ENCODE results near the gene CDK7.

The CDK7 gene

DNA sequence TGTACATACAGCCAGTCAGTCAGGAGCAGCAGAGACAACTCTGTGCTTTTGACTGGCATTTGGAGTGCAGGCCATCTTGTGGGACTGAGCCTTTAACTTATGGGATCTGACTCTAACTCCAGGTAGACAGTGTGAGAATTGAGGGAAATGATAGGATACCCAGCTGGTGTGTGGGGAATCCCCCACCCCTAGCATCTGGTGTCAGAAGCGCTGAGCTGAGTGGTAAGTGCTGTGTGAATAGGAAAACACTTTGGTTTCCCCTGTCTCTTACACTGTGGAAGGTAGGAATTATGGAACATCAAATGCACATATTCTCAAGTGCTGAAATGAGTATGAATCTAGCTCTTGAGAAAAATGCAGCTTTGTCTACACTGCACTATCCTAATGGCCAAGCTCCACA lies 54.0 kb downstream of the CDK7 start:
- no peak for DNase-seq (ENCODE audit: low read depth, low spot score)

- no peak for DNase-seq (ENCODE audit: low read depth, low spot score)
These were observed 57.6 kb downstream of the CDK7 start for GRCh38 chr5:69292306-69292705.

GRCh38 chr5:69293882-69294281 lies 59.2 kb downstream of the CDK7 start:
- DNase-seq (ENCODE audit: low read depth, low spot score): no peak

DNA sequence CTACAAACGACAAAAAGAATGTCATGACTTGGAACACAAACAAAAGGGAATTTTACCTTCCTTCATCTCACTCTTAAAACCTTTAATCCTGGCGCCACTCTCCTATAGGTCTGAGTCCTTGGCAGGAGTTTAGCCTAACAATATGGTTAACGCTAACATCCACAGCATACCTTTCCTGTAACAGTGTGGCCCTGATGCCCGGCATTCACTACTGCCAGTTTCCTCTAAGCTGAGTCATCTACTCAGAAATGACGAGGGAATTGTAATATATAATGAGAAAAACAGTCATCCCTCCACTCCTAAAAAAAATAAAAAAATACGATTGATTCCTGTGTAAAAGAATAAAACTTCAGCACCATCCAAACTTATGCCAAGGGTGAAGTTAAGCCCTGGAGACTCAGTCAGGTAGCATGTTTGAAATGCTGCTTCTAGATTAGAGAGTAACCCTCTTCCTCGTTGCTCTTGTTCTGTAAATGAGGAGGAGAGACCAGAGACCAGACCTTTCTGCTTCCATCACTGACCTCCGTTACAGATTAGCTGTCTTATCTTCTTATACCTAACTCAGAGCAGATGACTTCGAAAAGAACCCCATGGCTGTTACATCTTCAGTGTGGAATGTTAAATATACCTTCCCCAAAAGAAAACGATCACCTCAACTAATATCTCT lies 60.5 kb downstream of the CDK7 start:
- DNase-seq (ENCODE audit: low read depth, low spot score): no peak

DNA sequence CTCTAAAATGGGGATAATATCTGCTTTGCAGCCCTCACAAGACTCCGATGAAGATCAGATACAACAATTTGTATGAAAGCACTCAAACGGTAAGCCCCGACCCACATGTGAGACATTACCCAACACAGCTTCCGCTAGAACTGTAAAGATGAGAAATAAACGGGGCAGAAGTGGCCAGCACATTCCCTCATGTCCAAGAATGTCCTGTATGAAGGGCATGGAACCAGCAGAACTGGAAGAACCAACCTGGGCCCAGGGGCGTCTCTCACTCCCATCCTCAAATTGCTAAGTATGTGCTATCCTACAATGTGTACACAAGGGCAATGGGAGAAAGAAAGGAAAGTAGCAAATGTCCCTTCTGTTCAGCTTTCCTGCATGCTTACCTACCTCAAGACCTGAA lies 64.9 kb downstream of the CDK7 start:
- no peak for DNase-seq (ENCODE audit: low read depth, low spot score)

- DNase-seq (ENCODE audit: low read depth, low spot score): no peak
These were observed 66.0 kb downstream of the CDK7 start for GRCh38 chr5:69300537-69301203.

DNA sequence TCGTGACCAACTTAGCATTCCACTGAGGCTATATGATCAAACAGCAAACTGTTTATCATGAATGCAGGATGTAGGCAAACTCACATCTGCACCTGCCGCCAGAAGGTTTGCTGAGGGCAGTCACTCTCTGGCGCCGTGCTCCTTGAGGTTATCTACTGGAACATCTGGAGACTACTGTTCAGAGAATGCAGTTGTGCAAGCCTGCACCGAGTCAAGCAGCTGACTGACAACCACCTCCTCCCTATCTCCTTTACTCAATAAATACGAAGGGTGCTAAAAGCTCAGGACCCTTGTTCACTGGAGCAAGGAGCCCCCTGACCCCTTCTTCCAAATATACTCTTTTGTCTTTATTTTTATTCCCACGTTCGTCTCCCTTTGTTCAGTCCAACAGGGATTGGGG lies 70.8 kb downstream of the CDK7 start:
- DNase-seq (ENCODE audit: low read depth, low spot score): no peak

- DNase-seq (ENCODE audit: low read depth, low spot score): no peak
These were observed 73.4 kb downstream of the CDK7 start for GRCh38 chr5:69308046-69308553.

DNA sequence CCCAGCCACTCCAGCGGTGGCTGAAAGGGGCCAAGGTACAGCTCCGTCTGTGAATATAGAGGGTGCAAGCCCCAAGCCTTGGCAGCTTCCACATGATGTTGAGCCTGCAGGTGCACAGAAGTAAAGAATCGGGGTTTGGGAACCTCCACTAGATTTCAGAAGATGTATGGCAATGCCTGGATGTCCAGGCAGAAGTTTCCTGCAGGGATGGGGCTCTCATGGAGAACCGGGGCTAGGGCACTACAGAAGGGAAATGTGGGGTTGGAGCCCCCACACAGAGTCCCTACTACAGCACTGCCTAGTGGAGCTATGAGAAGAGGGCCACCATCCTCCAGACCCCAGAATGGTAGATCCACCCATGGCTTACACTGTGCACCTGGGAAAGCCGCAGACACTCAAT lies 74.7 kb downstream of the CDK7 start:
- DNase-seq (ENCODE audit: low read depth, low spot score): no peak

GRCh38 chr5:69312459-69313160 lies 77.9 kb downstream of the CDK7 start:
- no peak for DNase-seq (ENCODE audit: low read depth, low spot score)

DNA sequence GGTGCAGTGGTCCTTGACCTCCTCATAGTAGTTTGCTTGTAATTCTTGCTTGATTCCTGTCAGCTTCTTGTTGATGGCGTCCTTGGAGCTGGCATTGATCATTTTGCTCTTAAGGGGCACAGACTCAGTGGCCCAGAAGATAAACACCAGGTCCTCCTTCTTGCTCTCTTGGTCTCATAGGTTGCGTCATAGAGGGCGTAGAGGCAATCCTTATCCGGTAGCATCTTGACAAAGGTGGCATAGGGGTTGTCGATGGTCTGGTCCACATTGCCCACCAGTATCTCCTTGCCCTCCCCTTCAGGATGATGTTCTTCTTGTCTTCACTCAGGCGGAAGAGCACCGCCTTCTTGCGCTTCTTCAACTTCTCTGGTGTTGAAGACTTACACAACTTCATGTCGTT lies 78.7 kb downstream of the CDK7 start:
- DNase-seq (ENCODE audit: low read depth, low spot score): no peak

DNA sequence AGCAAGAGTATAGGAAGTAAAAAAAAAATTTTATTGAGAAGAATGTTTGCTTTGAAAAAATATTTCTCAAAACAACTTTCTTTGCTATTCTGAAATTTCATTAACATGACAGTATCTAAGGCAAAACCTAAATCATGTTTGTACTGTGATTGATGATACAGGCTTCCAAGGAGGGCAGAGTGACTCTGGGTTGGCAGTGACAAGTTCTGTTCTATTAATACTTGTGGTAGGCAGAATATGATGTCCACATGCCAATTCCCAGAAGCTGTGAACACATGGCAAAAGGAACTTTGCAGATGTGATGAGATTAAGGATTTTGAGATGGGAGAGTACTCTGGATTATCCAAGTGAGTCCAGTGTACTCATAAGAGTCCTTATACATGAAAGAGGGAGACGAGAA lies 81.3 kb downstream of the CDK7 start:
- DNase-seq (ENCODE audit: low read depth, low spot score): no peak

DNA sequence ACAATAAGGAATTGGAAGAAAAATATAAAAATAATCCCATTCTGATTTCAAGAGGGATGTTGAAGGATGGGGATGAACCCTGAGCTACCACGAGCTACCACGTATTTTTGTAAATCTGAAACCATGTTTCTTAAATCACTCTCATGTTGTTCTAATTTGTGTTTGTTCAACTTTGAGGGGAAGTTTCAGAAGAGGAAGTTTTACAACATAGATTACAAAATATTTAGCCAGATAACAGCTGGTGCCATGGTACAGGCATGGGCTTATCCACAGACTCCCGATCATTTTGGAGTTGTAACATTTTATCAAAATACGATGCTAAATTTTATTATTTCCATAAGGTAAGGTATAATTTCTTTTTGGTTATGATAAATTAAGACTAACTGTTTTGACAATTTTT lies 82.7 kb downstream of the CDK7 start:
- no peak for DNase-seq (ENCODE audit: low read depth, low spot score)

- DNase-seq (ENCODE audit: low read depth, low spot score): no peak
These were observed 91.7 kb downstream of the CDK7 start for GRCh38 chr5:69326365-69326764.

Measured in activated CD4-positive, CD25-positive, alpha-beta regulatory T cell treated with anti-CD3 and anti-CD28 coated beads, Interleukin-2, amount 50 U/mL, for 16 hours (primary cell).